GM19328 (cell line): ENCODE results near the gene TUBB1.

Source experiments
- ATAC-seq: cut with Tn5 transposase; IDR thresholded peaks from one replicate; pipeline ENCODE4 v1.9.1; 2021; ENCODE audit warnings: mild to moderate bottlenecking, moderate library complexity; ENCODE audit not compliant: unreplicated experiment

The TUBB1 gene

GRCh38 chr20:59074456-59074855, 55.2 kb downstream of the TUBB1 start:
- ATAC-seq = no peak

GRCh38 chr20:59075934-59076508, 56.8 kb downstream of the TUBB1 start:
- no peak for ATAC-seq
